Right renal cortex interstitium (tissue), 3 donors: Measurements from ENCODE around the gene RPTOR. TPM values are rescaled to one million over a fixed set of nuclear protein-coding genes. Genes with fewer than 3 reads are reported as not detected.
"Not testable (repeated sequence)": the region's sequence is repeated elsewhere in the genome, so short reads cannot be mapped to it uniquely, and the experiment has no call there.

ENCODE experiments used
- DNase-seq, 3 donors: peaks; one replicate each; pipeline ENCODE4 v3.0.0-alpha.2; 2013; ENCODE audit warnings: low read depth in 3 of 3, low spot score in 2 of 3
- polyA plus RNA-seq, 3 donors: library from polyadenylated mRNA; unstranded; fragments of 120-200 nt; gene quantifications; one replicate each; pipeline ENCODE4 v1.2.1, GENCODE V29; 2013; ENCODE audit not compliant: insufficient read length in 3 of 3

Gene RPTOR
- polyA plus RNA-seq, 3 donors, result 16.7 to 18.7 (median 17.1) TPM

DNA sequence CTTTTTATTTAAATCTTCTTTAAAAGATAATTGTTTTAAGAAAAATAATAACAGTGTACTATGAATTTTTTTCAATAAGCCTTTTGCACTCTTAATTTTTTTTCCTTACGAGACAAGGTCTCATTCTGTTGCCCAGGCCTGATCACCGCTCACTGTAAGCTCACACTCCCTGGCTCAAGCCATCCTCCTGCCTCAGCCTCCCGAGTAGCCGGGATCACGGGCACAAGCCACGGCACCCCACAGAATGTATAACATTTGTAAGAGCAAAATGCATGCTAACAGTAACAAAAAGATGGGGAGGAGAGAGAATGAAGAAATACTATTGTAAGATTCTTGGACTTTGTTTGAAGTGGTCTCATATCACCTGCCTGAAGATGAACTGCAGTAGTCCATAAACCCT lies 320.1 kb downstream of the RPTOR start:
- DNase-seq, result no peak

DNA sequence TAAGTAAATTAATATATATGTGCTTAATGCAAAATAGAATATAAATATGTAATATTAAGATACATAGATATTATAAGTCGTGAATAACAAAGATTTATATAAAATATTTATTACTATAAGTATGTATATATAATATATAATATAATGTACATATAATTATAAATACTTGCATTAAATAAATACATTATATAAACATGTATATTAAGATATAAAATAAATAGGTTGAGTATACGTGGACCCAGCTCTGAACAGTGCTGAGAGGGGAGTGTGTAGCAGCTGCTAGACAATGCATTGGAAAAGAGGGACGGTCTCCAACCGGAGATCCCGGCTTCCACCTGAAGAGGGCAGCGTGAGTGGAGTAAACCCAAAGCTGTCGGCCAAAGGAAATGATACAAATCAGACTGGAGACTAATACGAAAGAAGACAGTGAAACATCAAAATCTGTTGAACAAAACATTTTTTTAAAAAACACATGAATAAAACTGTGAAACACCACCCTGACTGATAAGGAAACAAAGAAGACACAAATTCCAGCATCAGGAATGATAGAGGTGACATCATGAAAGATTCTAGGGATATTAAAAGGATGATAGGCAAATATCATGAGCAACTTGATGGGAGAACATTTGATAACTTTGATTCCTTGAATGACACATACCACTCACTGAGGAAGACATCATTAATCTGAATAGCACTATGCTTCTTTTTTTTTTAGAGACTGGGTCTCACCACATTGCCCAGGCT lies 321.6 kb downstream of the RPTOR start:
- DNase-seq, result peak in 2 of 3 donors; percentile 50

DNA sequence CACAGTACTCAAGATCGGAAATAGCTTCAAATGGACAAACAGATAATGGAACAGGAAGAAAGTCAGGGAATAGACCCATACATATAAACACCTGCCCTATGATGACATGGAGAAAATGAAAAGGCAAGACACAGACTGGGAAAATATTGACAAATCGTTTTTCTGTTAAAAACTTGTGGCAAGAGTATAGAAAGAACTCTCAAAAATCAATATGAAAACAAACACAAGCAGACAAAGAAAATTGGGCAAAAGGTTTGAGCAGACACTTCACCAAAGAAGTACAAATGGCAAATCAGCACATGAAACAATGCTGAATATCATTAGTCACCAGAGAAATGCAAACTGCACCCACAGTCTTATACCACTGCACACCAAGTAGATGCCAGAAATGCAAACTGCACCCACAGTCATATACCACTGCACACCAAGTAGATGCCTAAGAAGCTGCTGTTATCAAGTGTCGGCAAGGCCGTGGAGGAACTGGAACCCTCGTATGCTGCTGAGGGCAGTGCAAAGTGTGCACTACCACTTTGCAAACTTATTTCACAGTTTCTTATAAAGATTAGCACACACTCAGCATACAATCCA lies 323.5 kb downstream of the RPTOR start:
- DNase-seq, result no peak

DNA sequence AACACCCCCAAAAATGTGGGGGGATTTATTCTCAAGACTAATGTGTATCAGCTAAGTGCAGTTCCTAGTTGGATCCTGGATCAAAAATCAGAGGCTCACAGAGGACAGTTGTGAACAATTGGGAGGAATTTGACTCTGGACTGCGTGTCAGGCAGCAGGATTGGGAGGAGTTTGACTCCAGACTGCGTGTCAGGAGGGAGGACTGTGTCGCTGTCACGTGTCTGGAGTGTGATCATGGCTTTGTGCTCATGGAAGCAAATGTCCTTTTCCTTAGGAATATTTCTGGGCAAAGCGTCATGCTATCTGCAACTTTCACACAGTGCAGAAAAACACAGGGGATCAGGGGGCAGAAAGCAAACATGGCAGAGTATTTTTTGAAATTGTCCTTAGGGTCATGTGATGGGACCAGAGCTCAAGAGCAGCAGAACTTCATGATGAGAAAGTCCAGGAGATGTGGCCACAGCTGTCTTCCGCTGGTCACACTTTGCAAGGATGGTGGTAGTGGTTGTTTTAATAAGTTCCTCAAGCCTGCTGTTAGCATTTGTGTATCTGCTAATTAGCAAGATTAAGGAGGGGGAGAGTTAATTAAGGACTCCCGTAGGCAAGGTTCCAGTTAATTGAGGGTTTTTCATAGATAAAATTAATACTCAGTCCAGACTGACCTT lies 325.0 kb downstream of the RPTOR start:
- DNase-seq, result no peak

DNA sequence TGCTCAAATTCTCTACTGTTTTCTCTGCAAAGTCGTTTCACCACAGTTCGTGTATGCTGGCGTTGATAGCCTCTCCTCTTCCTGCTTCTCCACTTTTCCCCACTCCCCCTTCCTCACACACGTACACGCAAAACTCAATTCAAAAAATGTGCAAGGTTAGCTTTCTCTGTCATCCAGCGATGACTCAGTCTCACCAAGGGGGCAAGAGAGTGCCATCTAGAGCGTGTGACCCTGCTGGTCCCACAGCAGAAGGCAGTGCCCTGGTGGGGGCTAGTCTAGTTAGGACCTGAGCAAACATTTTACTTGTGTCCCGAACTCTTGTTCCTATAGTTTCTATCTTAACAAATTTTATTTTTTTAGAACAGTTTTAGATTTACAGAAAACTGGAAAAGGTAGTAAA lies 325.8 kb downstream of the RPTOR start:
- DNase-seq, result no peak

DNA sequence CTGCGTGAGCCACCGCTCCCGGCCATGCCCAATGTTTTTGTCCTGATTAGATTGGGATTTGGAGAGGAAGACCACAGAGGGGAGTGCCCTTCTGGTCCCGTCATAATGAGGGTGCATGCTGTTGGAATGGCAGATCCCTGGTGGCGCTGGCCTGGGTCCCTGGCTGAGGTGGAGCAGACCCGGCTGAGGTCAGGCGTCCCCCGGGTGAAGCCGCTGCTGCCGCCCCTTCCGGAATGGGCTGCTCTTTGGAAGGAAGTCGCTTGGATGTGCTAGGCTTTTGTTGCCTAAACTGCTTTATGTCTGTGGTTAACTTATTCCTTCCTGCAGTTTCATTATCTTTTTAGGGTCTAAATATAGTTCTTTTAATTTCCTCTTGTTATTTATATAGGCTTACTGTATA lies 326.7 kb downstream of the RPTOR start:
- DNase-seq, result no peak

DNA sequence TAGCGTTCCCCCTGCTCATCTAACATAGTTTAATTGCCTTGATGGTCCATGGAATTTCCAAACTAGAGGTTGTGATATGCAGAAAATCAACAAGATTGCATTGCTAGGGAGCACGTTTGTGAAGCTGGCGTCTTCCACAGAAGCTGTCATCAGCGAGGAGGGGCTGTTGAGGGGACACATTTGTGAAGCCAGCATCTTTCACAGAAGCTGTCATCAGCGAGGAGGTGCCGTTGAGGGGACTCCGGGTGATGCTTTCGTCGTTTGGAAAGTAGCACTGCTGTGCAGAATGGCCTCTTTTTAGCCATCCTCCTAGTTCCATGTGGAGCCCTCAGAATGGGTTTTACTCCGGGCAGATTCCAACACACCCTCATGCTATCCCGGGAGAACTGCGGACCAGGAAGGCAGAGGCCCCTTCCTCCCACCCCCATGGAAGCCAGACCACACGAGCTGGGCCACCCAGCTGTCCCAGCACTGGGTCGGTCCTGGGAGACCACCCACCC lies 327.4 kb downstream of the RPTOR start:
- no peak for DNase-seq

DNA sequence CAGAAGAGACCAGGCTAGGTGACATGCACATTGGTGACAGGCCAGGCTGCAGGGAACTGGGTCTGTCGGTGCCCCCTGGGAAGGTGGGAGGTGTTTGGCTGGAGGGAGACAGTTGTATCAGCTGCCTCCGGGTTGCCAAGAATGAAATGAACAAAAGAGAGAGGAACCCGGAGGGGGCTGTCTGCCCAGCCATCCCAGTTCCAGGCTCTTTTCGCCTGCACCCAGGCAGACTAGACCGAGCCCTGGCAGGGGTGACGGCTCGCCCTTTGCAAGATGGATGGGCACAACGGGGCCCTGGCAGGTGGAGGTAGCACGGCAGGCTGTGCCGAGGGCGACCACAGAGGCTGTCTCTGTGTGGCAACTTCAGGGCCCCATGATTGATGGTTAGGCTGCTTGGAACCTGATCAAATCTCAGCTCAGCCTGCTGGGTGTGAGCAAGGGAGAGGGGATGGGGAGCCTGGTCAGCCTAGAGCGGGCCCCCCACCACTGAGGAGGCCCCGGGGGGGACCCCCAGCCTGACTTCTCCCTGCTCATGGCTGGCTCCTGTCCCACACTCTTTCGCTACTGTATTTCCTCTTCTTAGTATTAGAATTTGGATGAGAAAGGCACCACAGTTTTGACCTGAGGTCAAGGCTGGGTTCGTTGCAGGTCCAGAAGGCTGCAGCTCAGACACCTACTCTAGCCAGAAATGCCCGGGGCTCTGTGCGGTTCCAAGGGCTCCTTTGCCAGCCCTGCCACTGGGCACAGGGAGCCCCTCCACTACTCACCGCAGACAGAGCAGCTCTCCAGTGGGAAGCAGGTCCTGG lies 328.1 kb downstream of the RPTOR start:
- DNase-seq, result no peak

DNA sequence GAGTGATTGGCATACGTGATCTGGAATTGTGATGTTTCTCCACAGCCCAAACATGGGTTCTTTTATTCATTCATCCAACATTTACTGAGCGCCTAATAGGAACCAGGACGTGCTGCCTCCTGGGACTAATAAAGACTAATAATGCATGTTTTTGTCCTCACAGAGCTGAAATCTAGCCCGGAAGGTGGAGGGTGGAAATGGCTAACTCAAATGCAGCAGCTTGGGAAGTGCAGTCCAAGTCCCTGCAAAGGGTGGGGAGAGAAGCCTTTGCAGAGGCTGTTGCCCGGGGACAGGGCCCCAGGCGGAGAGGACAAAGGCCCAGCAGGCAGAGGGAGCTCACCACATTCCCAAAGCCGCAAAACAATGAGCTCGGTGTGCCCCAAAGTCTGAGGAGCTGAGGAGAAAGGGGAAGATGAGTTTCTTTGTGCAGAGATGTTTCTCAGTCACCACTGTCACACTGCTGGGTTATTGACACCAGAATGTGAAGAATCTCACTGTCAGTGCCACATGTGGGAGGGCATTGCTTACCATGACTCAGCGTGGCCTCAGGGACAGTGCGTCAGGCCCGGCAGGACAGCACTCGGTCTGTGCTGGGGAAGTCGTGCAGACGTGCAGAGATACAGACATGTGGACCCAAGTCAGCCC lies 328.8 kb downstream of the RPTOR start:
- no peak for DNase-seq

DNA sequence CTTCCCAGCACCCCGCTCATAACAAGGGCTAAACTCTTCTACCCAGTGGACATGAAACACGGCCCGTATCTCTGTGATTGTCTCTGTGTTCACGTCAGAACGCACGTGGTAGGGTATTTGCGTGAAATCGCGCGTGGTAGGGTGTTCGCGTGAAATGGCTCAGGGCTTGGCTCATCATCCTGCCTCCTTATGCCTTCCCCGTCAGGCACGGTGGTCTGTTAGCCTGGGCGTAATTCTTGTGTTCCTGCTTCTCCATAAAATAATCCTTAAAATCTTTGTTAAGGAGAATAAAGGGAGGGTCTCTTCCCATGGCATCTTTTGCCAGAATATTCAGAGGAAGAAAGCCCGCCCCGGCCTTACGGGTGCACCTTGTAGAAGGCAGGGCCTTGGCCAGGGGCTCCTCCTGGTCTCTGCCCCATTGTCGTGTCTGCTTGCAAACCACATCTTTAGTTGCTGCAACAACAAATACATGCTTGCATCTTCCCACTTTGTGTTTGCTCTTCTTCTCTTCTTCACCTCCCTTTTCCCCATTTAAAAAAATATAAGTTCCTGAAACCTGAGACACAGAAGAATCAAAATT lies 330.3 kb downstream of the RPTOR start:
- DNase-seq, result no peak

DNA sequence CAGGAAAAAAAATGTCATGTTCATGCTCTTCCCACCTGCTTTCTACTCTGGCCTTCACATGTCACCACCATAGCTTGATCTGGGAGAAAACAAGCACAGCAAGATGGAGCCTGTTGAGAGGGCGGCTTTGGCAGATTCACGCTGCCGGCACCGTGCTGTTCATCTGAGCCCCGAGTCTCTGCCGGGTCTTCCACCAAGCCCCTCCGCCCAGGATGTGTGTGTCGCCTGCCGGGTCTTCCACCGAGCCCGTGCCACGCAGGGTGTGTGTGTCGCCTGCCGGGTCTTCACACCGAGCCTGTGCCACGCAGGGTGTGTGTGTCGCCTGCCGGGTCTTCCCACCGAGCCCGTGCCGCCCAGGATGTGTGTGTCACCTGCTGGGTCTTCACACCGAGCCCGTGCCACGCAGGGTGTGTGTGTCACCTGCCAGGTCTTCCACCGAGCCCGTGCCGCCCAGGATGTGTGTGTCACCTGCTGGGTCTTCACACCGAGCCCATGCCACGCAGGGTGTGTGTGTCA lies 330.9 kb downstream of the RPTOR start:
- not testable (repeated sequence) for DNase-seq

DNA sequence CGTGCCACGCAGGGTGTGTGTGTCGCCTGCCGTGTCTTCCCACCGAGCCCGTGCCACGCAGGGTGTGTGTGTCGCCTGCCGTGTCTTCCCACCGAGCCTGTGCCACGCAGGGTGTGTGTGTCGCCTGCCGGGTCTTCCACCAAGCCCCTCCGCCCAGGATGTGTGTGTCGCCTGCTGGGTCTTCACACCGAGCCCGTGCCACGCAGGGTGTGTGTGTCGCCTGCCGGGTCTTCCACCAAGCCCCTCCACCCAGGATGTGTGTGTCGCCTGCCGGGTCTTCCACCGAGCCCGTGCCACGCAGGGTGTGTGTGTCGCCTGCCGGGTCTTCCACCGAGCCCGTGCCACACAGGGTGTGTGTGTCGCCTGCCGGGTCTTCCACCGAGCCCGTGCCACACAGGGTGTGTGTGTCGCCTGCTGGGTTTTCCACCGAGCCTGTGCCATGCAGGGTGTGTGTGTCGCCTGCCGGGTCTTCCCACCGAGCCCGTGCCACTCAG lies 331.9 kb downstream of the RPTOR start:
- not testable (repeated sequence) for DNase-seq

DNA sequence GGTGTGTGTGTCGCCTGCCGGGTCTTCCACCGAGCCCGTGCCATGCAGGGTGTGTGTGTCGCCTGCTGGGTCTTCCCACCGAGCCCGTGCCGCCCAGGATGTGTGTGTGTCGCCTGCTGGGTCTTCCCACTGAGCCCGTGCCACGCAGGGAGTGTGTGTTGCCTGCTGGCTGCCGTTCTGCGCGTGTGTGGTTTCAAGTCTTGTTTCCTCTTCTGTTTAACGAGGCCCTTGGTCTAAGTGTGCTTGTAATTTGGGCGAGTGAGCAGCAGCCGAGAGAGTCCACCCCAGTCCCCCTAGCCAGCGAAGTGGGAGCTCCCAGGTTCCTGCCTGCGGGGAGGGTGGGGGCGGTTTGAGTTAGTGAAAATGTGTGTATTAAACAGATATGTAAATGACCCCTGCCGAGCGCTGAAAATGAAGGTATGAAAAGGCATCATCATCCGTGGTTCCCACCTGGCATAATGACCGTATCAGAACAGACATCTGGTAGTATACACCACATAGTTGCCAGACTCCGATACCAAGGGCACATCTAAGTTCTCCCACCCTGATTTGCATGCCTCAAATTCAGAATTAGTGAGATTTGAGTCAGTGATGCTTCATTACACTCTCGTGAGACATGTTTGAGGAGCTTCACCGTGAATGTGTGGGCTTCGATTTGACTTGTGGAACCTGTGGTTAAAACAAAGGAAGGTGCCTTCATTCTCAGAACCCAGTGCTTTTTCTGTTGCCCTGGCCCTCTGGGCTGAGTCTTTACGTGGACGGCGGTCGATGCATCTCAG lies 332.5 kb downstream of the RPTOR start:
- no peak for DNase-seq

DNA sequence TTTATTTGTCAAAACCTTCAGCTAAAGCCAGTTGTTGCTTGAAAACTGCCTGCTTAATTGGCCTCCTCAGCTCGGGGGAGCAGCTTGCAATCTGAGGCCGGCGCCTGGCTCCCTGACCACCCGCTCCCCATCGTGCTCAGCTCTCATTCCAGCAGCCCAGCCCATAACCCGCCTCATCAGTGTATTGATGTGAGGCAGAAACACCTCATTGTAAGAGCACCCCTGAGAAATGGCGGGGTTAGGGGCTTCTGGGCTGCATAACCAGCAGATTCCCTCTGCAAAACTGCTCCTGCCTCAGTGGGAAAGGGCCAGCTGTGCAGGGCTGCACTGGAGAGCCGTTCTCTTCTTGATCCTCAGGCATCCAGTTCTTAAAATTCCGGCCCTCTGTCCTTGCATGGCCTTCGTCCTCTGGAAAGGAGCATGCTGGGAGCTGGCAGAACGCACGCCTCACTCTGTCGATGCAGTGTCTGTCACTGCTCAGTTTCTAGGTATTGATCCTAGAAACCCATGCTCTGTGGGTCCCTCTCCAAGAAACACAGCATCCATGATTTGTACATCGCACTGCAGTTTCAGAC lies 333.2 kb downstream of the RPTOR start:
- DNase-seq, result no peak

DNA sequence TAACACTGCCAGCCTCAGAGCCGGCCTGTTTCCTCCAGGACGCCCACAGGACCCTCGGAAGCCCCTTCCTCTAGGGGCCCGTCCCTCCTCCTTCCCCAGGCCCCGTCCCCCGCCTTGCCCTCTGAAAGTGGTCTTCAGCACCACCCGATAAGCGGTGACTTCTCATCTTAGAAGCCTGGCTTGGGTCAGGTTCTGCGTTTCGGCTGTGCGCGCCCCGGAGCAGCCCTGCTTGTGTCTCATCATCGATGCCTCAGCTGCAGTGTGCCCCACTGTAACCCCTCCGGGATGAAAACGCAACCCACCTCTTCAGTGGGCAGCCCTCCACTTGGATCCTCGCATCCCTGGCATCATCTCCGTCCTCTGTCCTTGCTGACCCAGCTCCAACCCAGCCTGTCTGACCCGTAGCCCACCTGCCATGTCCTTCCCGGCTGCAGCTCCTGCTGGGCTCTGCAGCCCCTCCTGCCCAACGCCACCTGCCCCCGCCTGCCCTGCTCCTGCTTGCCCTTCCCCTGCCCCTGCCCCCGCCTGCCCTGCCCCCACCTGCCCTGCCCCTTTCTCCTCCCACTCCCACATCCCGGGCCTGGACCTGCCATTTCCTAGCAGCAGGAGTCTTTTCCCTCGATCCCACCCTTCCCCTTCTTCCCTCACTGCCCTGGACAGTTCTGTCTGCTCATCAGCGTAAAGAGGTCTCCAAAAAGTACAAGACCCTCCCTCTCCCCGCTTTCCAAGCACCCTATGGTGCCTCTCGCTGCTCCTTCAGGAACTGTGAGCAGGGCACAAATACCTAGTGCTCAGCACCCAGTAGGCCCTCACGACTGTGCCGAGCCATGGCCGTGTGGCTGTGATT lies 334.5 kb downstream of the RPTOR start:
- no peak for DNase-seq

DNA sequence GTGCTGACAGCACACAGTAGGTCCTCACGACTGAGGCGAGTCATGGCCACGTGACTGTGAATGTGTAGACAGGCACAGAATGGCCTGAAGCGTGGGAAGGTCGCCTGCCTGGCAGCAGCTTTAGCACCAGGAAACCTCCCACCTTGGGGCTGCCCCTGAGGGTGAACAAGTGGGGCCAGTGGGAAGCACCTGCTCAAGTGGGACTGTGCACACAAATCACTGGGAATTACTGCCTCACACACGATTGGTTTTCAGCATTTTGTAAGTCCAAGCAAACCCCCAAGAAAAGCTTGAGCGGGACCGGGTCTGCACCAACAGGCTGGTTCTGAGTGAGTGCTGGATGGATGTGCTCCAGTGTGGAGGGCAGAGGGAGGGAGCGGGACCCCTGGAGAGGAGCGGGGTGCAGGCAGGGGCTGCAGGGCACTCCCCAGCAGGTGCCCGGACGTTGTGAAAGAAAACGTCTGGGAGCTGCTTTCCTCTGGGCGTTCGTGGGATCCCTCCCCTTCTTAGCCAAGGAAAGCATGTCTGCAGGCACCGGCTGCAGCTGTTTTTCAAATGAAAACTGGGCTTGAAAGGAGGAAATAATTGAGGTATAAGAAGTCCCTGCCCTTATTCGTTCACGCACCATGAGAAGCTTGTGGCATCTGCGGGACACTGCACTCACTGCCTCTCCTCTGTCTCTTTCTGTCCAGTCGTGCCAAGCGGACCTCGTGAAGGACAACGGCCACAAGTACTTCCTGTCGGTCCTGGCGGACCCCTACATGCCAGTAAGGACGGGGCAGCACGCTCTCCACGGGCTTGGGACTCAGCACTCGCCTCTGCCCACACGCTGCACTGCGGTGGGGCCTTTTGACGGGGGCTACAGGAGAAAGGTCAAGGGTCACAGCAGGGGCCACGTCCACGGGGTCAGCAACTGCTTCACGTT lies 335.3 kb downstream of the RPTOR start:
- DNase-seq, result no peak

DNA sequence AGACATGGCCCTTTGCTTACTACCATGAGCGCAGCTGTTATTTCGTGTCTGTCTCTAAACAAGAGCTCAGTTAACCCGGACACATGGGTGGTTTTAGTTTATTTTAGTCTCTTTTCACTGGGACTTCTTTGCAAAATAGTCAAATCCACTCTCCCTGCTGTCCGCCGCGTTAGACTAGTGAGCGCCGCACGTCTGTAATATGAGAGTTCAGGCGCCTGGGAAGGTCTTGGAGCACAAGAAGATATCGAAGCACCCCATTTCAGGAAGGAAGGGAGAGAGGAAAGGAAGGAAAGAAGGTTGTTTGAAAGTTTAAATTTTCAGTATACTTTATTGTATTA lies 336.0 kb downstream of the RPTOR start:
- no peak for DNase-seq
